Activated CD4-positive, alpha-beta T cell treated with anti-CD3 and anti-CD28 coated beads, Interleukin-2, amount 10 ng/mL, durations not matched to agents 24 days and 14 days (primary cell): ENCODE results near the gene ATXN7L2. TPM values are rescaled to one million over a fixed set of nuclear protein-coding genes. Genes with fewer than 3 reads are reported as not detected.
"Not testable (repeated sequence)": the region's sequence is repeated elsewhere in the genome, so short reads cannot be mapped to it uniquely, and the experiment has no call there.

Experiments
- DNase-seq: peaks from one replicate; pipeline ENCODE4 v3.0.0; 2022
- H3K27ac Mint-ChIP-seq: one replicate; pipeline ENCODE4 v1.8.0; 2022; ENCODE audit warnings: mild to moderate bottlenecking, mixed read lengths
- H3K27me3 Mint-ChIP-seq: one replicate; pipeline ENCODE4 v1.8.0; 2022; ENCODE audit warnings: mixed read lengths
- H3K36me3 Mint-ChIP-seq: one replicate; pipeline ENCODE4 v1.8.0; 2022; ENCODE audit warnings: low read depth, mild to moderate bottlenecking, mixed read lengths
- H3K4me1 Mint-ChIP-seq: one replicate; pipeline ENCODE4 v1.8.0; 2021; ENCODE audit warnings: mixed read lengths
- H3K4me3 Mint-ChIP-seq: one replicate; pipeline ENCODE4 v1.8.0; 2022; ENCODE audit warnings: mild to moderate bottlenecking, moderate library complexity, mixed read lengths
- H3K9me3 Mint-ChIP-seq: one replicate; pipeline ENCODE4 v1.8.0; 2021; ENCODE audit warnings: mixed read lengths
- intact Hi-C: fragments of 100-400 bp; cut with micrococcal nuclease; formaldehyde crosslinking; loops from one replicate; pipeline ENCODE4 v1.15.1; 2023
- total RNA-seq: library from RNA; stranded (reverse); gene quantifications from 2 replicates; pipeline ENCODE4 v1.2.3, GENCODE V29; 2022

ATXN7L2 gene
- total RNA-seq = 15.1 and 15.6 TPM in 2 replicates

- peak within 1 kb of the TSS; percentile 98 for H3K27ac Mint-ChIP-seq
- H3K36me3 Mint-ChIP-seq = peaks cover 15% of the 10 kb centered on the region
- peak; percentile 96 for DNase-seq
- peak within 1 kb of the TSS; percentile 99 for H3K4me3 Mint-ChIP-seq
- H3K27me3 Mint-ChIP-seq = peaks cover 19% of the 10 kb centered on the region
- intact Hi-C loops = loop anchor here (1.0 to 10.0 kb wide), 6 partner anchors 10 to 550 kb away; partner anchors contain the start of genes CELSR2, CYB561D1, ELAPOR1 and PSMA5
- no peaks in the 10 kb centered on the region for H3K9me3 Mint-ChIP-seq
- H3K4me1 Mint-ChIP-seq = peaks cover 41% of the 10 kb centered on the region
Measured at GRCh38 chr1:109483672-109484518, at the start of gene ATXN7L2. Gene ATXN7L2 (plus strand): TSS chr1:109483905. CDS start chr1:109483954, 49 bp downstream.

GRCh38 chr1:109434484-109434883 is 49.2 kb upstream of the ATXN7L2 start:
- DNase-seq = no peak
- no peaks in the 10 kb centered on the region for H3K36me3 Mint-ChIP-seq
- H3K9me3 Mint-ChIP-seq = no peaks in the 10 kb centered on the region
- H3K27me3 Mint-ChIP-seq = peaks cover 2% of the 10 kb centered on the region
- intact Hi-C loops = no loop called here
- H3K4me1 Mint-ChIP-seq = no peaks in the 10 kb centered on the region
- no peak overlapping the region for H3K4me3 Mint-ChIP-seq
- H3K27ac Mint-ChIP-seq = no peak overlapping the region

- DNase-seq = no peak
- Mint-ChIP-seq H3K9me3 (no peaks in the 10 kb centered on the region), H3K4me1 (no peaks in the 10 kb centered on the region), H3K27ac (no peak overlapping the region), H3K4me3 (no peak overlapping the region), H3K36me3 (no peaks in the 10 kb centered on the region), H3K27me3 (peaks cover 2% of the 10 kb centered on the region)
- intact Hi-C loops = no loop called here
Measured at GRCh38 chr1:109438798-109439297, 44.9 kb upstream of the ATXN7L2 start.

GRCh38 chr1:109441069-109441468 is 42.6 kb upstream of the ATXN7L2 start:
- Mint-ChIP-seq H3K27ac (no peak overlapping the region), H3K27me3 (peaks cover 10% of the 10 kb centered on the region), H3K4me1 (no peaks in the 10 kb centered on the region), H3K9me3 (no peaks in the 10 kb centered on the region), H3K36me3 (no peaks in the 10 kb centered on the region), H3K4me3 (no peak overlapping the region)
- DNase-seq = no peak
- intact Hi-C loops = no loop called here

- no peaks in the 10 kb centered on the region for H3K9me3 Mint-ChIP-seq
- no peak for DNase-seq
- no peaks in the 10 kb centered on the region for H3K36me3 Mint-ChIP-seq
- H3K4me3 Mint-ChIP-seq = no peak overlapping the region
- peaks cover 20% of the 10 kb centered on the region for H3K27me3 Mint-ChIP-seq
- no peak overlapping the region for H3K27ac Mint-ChIP-seq
- peaks cover 2% of the 10 kb centered on the region for H3K4me1 Mint-ChIP-seq
- intact Hi-C loops = no loop called here
Measured at GRCh38 chr1:109443476-109443875, 40.2 kb upstream of the ATXN7L2 start.

- DNase-seq = no peak
- Mint-ChIP-seq H3K27ac (no peak overlapping the region), H3K9me3 (no peaks in the 10 kb centered on the region), H3K36me3 (no peaks in the 10 kb centered on the region), H3K4me1 (peaks cover 2% of the 10 kb centered on the region), H3K27me3 (peaks cover 21% of the 10 kb centered on the region), H3K4me3 (no peak overlapping the region)
- intact Hi-C loops = no loop called here
Measured at GRCh38 chr1:109444346-109444745, 39.4 kb upstream of the ATXN7L2 start.

GRCh38 chr1:109445949-109446695 is 37.6 kb upstream of the ATXN7L2 start:
- H3K36me3 Mint-ChIP-seq, H3K9me3 Mint-ChIP-seq, H3K27ac Mint-ChIP-seq, H3K4me3 Mint-ChIP-seq, H3K4me1 Mint-ChIP-seq, intact Hi-C loops, DNase-seq: not testable (repeated sequence)
- H3K27me3 Mint-ChIP-seq = peaks cover 35% of the 10 kb centered on the region

- no peak for DNase-seq
- Mint-ChIP-seq H3K4me3 (no peak overlapping the region), H3K9me3 (peaks cover 3% of the 10 kb centered on the region), H3K27ac (no peak overlapping the region), H3K4me1 (peaks cover 2% of the 10 kb centered on the region), H3K27me3 (peaks cover 39% of the 10 kb centered on the region), H3K36me3 (no peaks in the 10 kb centered on the region)
- intact Hi-C loops = no loop called here
Measured at GRCh38 chr1:109447524-109447923, 36.2 kb upstream of the ATXN7L2 start.

- Mint-ChIP-seq H3K27ac (no peak overlapping the region), H3K4me3 (no peak overlapping the region), H3K4me1 (no peaks in the 10 kb centered on the region), H3K9me3 (peaks cover 18% of the 10 kb centered on the region), H3K36me3 (no peaks in the 10 kb centered on the region), H3K27me3 (peaks cover 48% of the 10 kb centered on the region)
- intact Hi-C loops = no loop called here
- DNase-seq = no peak
Measured at GRCh38 chr1:109454497-109455133, 29.1 kb upstream of the ATXN7L2 start.

- DNase-seq = no peak
- Mint-ChIP-seq H3K27me3 (peaks cover 53% of the 10 kb centered on the region), H3K4me1 (no peaks in the 10 kb centered on the region), H3K27ac (no peak overlapping the region), H3K36me3 (no peaks in the 10 kb centered on the region), H3K4me3 (no peak overlapping the region), H3K9me3 (peaks cover 15% of the 10 kb centered on the region)
- intact Hi-C loops = no loop called here
Measured at GRCh38 chr1:109457819-109458218, 25.9 kb upstream of the ATXN7L2 start.

GRCh38 chr1:109466125-109466451 is 17.6 kb upstream of the ATXN7L2 start:
- Mint-ChIP-seq H3K9me3 (no peaks in the 10 kb centered on the region), H3K4me3 (peak overlapping the region; percentile 62), H3K36me3 (no peaks in the 10 kb centered on the region), H3K4me1 (peaks cover 5% of the 10 kb centered on the region), H3K27me3 (peaks cover 87% of the 10 kb centered on the region), H3K27ac (no peak overlapping the region)
- intact Hi-C loops = no loop called here
- no peak for DNase-seq

GRCh38 chr1:109466452-109467300 is 17.0 kb upstream of the ATXN7L2 start, which contains the start of gene SYPL2:
Gene SYPL2 (plus strand): TSS chr1:109466546. CDS start chr1:109466844, 298 bp downstream.
- Mint-ChIP-seq H3K27me3 (peaks cover 86% of the 10 kb centered on the region), H3K36me3 (no peaks in the 10 kb centered on the region), H3K9me3 (no peaks in the 10 kb centered on the region), H3K4me1 (peaks cover 5% of the 10 kb centered on the region), H3K27ac (no peak within 1 kb of the TSS), H3K4me3 (peak within 1 kb of the TSS; percentile 62)
- intact Hi-C loops = no loop called here
- DNase-seq = peak; percentile 75

- intact Hi-C loops = no loop called here
- no peak overlapping the region for H3K27ac Mint-ChIP-seq
- DNase-seq = peak; percentile 56
- H3K4me1 Mint-ChIP-seq = peaks cover 5% of the 10 kb centered on the region
- peaks cover 84% of the 10 kb centered on the region for H3K27me3 Mint-ChIP-seq
- H3K4me3 Mint-ChIP-seq = peak overlapping the region; percentile 62
- H3K36me3 Mint-ChIP-seq = no peaks in the 10 kb centered on the region
- no peaks in the 10 kb centered on the region for H3K9me3 Mint-ChIP-seq
Measured at GRCh38 chr1:109467301-109467777, 16.4 kb upstream of the ATXN7L2 start.
